Measurements from ENCODE around the gene ZNF488. TPM values are rescaled to one million over a fixed set of nuclear protein-coding genes. Genes with fewer than 3 reads are reported as not detected.

ZNF488 gene
- total and polyA plus RNA-seq, 10 of the 15 experiments (the other 5 are each of a cell fraction or from before 2014, with no cell fraction given), result not detected

DNA sequence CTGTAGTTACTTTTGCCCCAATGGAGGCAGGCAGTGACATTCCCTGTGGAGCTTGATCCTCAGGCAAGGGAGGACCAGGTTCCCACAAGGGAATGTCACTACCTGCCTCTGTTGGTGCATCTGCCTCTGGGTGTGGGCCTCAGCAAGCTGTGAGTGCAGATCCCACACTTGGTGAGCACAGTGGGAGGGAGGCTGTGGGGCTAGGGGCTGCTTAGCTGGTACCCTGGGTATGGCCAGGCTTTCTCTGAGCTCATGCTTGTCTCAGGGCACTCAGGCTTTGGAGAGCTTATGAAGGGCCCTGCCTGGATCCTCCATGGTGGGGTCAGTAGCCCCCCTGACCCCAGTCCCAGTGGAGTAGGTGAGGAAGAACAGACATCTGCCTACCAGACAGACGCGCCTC is 16.2 kb upstream of the ZNF488 start:
- BruUV-seq (replicated peaks), result no TSS peak
- ChIA-PET POLR2A (no interaction called here), CTCF (no interaction called here), RAD21 (ENCODE audit: unreplicated experiment) (no interaction called here), SMC1A (ENCODE audit: uncharacterized antibody, unreplicated experiment) (no interaction called here)
- DNase-seq (ENCODE audit: low read depth, low spot score), result no peak
- WGBS (ENCODE audit: insufficient coverage, insufficient replicate concordance, low lambda C conversion rate, missing lambda C conversion rate), result 35% methylated on average over 2 of the region's 2 CpGs
- in situ Hi-C loops (cut with MboI), result no loop called here
- Histone ChIP-seq H4K20me1 (ENCODE audit: control insufficient read depth, insufficient read depth) (no peaks in the 10 kb centered on the region), H3K9me3 (replicated peaks; ENCODE audit: control insufficient read depth, insufficient read depth, low read length) (no peaks in the 10 kb centered on the region; the same call in 2 of the 3 replicates), H3K36me3 (ENCODE audit: control insufficient read depth in 2 of 2, insufficient read depth in 2 of 2, low read length in 1 of 2) (no peaks in the 10 kb centered on the region), H3K79me2 (ENCODE audit: control insufficient read depth, insufficient read depth, low read length) (no peaks in the 10 kb centered on the region), H3K9ac (ENCODE audit: control insufficient read depth, insufficient read depth, low read length) (no peak overlapping the region), H3K4me3 (no peak overlapping the region), H3K27me3 (replicated peaks in 1 of 2; ENCODE audit: control insufficient read depth in 2 of 2, insufficient read depth in 2 of 2, low read length in 1 of 2) (no peaks in the 10 kb centered on the region; a peak in 1 of 4 replicates), H3K4me2 (ENCODE audit: control insufficient read depth, insufficient read depth) (no peak overlapping the region), H3K4me1 (ENCODE audit: control insufficient read depth, insufficient read depth, low read length) (no peaks in the 10 kb centered on the region), H3K27ac (ENCODE audit: control insufficient read depth, insufficient read depth) (no peak overlapping the region), H2AFZ (ENCODE audit: control insufficient read depth, low read depth, low read length) (no peak overlapping the region)
- intact Hi-C loops (cut with micrococcal nuclease; ENCODE audit: unreplicated experiment), result no loop called here
- ATAC-seq, result no peak
- no peak for FAIRE-seq
- TF ChIP-seq GATAD2B (conservative IDR thresholded peaks at IDR 0.05; ENCODE audit: low read depth), result no peak
- no peak for TF ChIP-seq HDAC2 (IDR thresholded peaks at IDR 0.05)

- POLR2A ChIA-PET, result no interaction called here
- no TSS peak for BruUV-seq (replicated peaks)
- no peak overlapping the region for H3K4me3 ChIP-seq
- no peak for FAIRE-seq
- H3K27ac ChIP-seq (ENCODE audit: control insufficient read depth, insufficient read depth), result no peak overlapping the region
- no peaks in the 10 kb centered on the region for H4K20me1 ChIP-seq (ENCODE audit: control insufficient read depth, insufficient read depth)
- RAD21 ChIA-PET (ENCODE audit: unreplicated experiment), result no interaction called here
- no peak overlapping the region for H3K4me2 ChIP-seq (ENCODE audit: control insufficient read depth, insufficient read depth)
- no peaks in the 10 kb centered on the region for H3K79me2 ChIP-seq (ENCODE audit: control insufficient read depth, insufficient read depth, low read length)
- no peak for DNase-seq (ENCODE audit: low read depth, low spot score)
- in situ Hi-C loops (cut with MboI), result no loop called here
- intact Hi-C loops (cut with micrococcal nuclease; ENCODE audit: unreplicated experiment), result no loop called here
- H3K4me1 ChIP-seq (ENCODE audit: control insufficient read depth, insufficient read depth, low read length), result no peaks in the 10 kb centered on the region
- WGBS (ENCODE audit: insufficient coverage, insufficient replicate concordance, low lambda C conversion rate, missing lambda C conversion rate), result 19% methylated on average over 6 of the region's 6 CpGs
- no peak overlapping the region for H3K9ac ChIP-seq (ENCODE audit: control insufficient read depth, insufficient read depth, low read length)
- no peaks in the 10 kb centered on the region for H3K36me3 ChIP-seq (ENCODE audit: control insufficient read depth in 2 of 2, insufficient read depth in 2 of 2, low read length in 1 of 2)
- H3K9me3 ChIP-seq (replicated peaks; ENCODE audit: control insufficient read depth, insufficient read depth, low read length), result no peaks in the 10 kb centered on the region; the same call in 2 of the 3 replicates
- SMC1A ChIA-PET (ENCODE audit: uncharacterized antibody, unreplicated experiment), result no interaction called here
- CTCF ChIA-PET, result no interaction called here
- H2AFZ ChIP-seq (ENCODE audit: control insufficient read depth, low read depth, low read length), result no peak overlapping the region
- no peaks in the 10 kb centered on the region; a peak in 1 of 4 replicates for H3K27me3 ChIP-seq (replicated peaks in 1 of 2; ENCODE audit: control insufficient read depth in 2 of 2, insufficient read depth in 2 of 2, low read length in 1 of 2)
- no peak for ATAC-seq
- TF ChIP-seq, protein P1, sequence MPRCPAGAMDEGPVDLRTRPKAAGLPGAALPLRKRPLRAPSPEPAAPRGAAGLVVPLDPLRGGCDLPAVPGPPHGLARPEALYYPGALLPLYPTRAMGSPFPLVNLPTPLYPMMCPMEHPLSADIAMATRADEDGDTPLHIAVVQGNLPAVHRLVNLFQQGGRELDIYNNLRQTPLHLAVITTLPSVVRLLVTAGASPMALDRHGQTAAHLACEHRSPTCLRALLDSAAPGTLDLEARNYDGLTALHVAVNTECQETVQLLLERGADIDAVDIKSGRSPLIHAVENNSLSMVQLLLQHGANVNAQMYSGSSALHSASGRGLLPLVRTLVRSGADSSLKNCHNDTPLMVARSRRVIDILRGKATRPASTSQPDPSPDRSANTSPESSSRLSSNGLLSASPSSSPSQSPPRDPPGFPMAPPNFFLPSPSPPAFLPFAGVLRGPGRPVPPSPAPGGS (IDR thresholded peaks at IDR 0.05; ENCODE audit: borderline replicate concordance, insufficient read depth, low read depth, low read length, poor library complexity, severe bottlenecking), result no peak
- TF ChIP-seq, protein P2, sequence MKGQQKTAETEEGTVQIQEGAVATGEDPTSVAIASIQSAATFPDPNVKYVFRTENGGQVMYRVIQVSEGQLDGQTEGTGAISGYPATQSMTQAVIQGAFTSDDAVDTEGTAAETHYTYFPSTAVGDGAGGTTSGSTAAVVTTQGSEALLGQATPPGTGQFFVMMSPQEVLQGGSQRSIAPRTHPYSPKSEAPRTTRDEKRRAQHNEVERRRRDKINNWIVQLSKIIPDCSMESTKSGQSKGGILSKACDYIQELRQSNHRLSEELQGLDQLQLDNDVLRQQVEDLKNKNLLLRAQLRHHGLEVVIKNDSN (IDR thresholded peaks at IDR 0.05; ENCODE audit: borderline replicate concordance, extremely low read length, insufficient read depth, low read depth, low read length), result no peak
- TF ChIP-seq RAD51 (IDR thresholded peaks at IDR 0.05) (no peak), IRF4 (IDR thresholded peaks at IDR 0.05; ENCODE audit: low read depth, low read length) (no peak), CUX1 (IDR thresholded peaks at IDR 0.05; ENCODE audit: insufficient replicate concordance, low read depth, low read length) (no peak), RELB (IDR thresholded peaks at IDR 0.05; ENCODE audit: low read depth) (no peak)
Measured at GRCh38 chr10:47397256-47397655, 13.2 kb upstream of the ZNF488 start.
